H9 (cell line): Measurements from ENCODE around the gene PCDHA1. TPM values are rescaled to one million over a fixed set of nuclear protein-coding genes. Genes with fewer than 3 reads are reported as not detected.

Source experiments
- DNase-seq: peaks from one replicate; pipeline ENCODE4 v3.0.0-alpha.2; 2017
- H2AFZ ChIP-seq: one replicate; pipeline ENCODE4 v1.6.1; 2013; ENCODE audit warnings: mild to moderate bottlenecking, low read length, control low read depth, moderate library complexity
- H2AK5ac ChIP-seq: 2 replicates; pipeline ENCODE4 v1.6.1; 2013; ENCODE audit warnings: low read length, control low read depth, mixed read lengths; ENCODE audit not compliant: insufficient read length
- H2BK120ac ChIP-seq: one replicate; pipeline ENCODE4 v1.6.1; 2013; ENCODE audit warnings: low read depth, mild to moderate bottlenecking, low read length, control low read depth, inconsistent platforms; ENCODE audit not compliant: poor library complexity, severe bottlenecking
- H2BK12ac ChIP-seq: 2 replicates; pipeline ENCODE4 v1.6.1; 2013; ENCODE audit warnings: low read length, control low read depth, mixed read lengths, low read depth; ENCODE audit not compliant: insufficient read length
- H2BK15ac ChIP-seq: 2 replicates; pipeline ENCODE4 v1.6.1; 2013; ENCODE audit warnings: low read depth, low read length, control low read depth
- H2BK20ac ChIP-seq: one replicate; pipeline ENCODE4 v1.6.1; 2013; ENCODE audit warnings: low read depth, mild to moderate bottlenecking, low read length, control low read depth, inconsistent platforms; ENCODE audit not compliant: poor library complexity, severe bottlenecking
- H2BK5ac ChIP-seq: 2 replicates; pipeline ENCODE4 v1.6.1; 2013; ENCODE audit warnings: low read length, control low read depth, mixed read lengths; ENCODE audit not compliant: insufficient read length
- H3K14ac ChIP-seq: 2 replicates; pipeline ENCODE4 v1.6.1; 2013; ENCODE audit warnings: low read length, control low read depth; ENCODE audit not compliant: insufficient read depth
- H3K18ac ChIP-seq: 2 replicates; pipeline ENCODE4 v1.6.1; 2013; ENCODE audit warnings: low read depth, mild to moderate bottlenecking, mixed read lengths, low read length, control low read depth; ENCODE audit not compliant: insufficient read length
- H3K23ac ChIP-seq: 2 replicates; pipeline ENCODE4 v1.6.1; 2013; ENCODE audit warnings: low read length, control low read depth, mixed read lengths, low read depth; ENCODE audit not compliant: insufficient read length
- H3K23me2 ChIP-seq: 2 replicates; pipeline ENCODE4 v1.6.1; 2013; ENCODE audit warnings: low read depth, mild to moderate bottlenecking, mixed read lengths, low read length, control low read depth; ENCODE audit not compliant: insufficient read length, poor library complexity, severe bottlenecking
- H3K27ac ChIP-seq: 2 replicates; pipeline ENCODE4 v1.5.1; 2013; ENCODE audit warnings: low read length, control low read depth, mixed read lengths, low read depth; ENCODE audit not compliant: insufficient read length
- H3K27me3 ChIP-seq: 2 replicates; pipeline ENCODE4 v1.6.1; 2013; ENCODE audit warnings: low read length, control low read depth, inconsistent platforms; ENCODE audit not compliant: insufficient read depth
- H3K4ac ChIP-seq: 2 replicates; pipeline ENCODE4 v1.6.1; 2013; ENCODE audit warnings: low read depth, mild to moderate bottlenecking, control low read depth, inconsistent platforms, low read length, moderate library complexity
- H3K4me1 ChIP-seq: 2 replicates; pipeline ENCODE4 v1.6.1; 2013; ENCODE audit warnings: low read length, control low read depth, inconsistent platforms; ENCODE audit not compliant: insufficient read depth
- H3K4me2 ChIP-seq: 2 replicates; pipeline ENCODE4 v1.6.1; 2013; ENCODE audit warnings: low read length, control low read depth, mixed read lengths; ENCODE audit not compliant: insufficient read length, insufficient read depth
- H3K56ac ChIP-seq: 2 replicates; pipeline ENCODE4 v1.6.1; 2013; ENCODE audit warnings: low read depth, mild to moderate bottlenecking, mixed read lengths, low read length, control low read depth; ENCODE audit not compliant: insufficient read length
- H3K79me1 ChIP-seq: 2 replicates; pipeline ENCODE4 v1.6.1; 2013; ENCODE audit warnings: low read depth, mild to moderate bottlenecking, moderate library complexity, low read length, control low read depth, inconsistent platforms; ENCODE audit not compliant: insufficient read depth, poor library complexity, severe bottlenecking
- H3K79me2 ChIP-seq: 2 replicates; pipeline ENCODE4 v1.6.1; 2013; ENCODE audit warnings: low read length, control low read depth, inconsistent platforms; ENCODE audit not compliant: insufficient read depth
- H3K9ac ChIP-seq: 2 replicates; pipeline ENCODE4 v1.6.1; 2013; ENCODE audit warnings: low read length, control low read depth, mixed read lengths; ENCODE audit not compliant: insufficient read length; ENCODE audit errors: extremely low read depth
- H3K9me3 ChIP-seq: one replicate; pipeline ENCODE4 v1.6.1; 2013; ENCODE audit warnings: low read depth, low read length, inconsistent platforms; ENCODE audit not compliant: control insufficient read depth
- H3T11ph ChIP-seq: one replicate; pipeline ENCODE4 v1.6.1; 2013; ENCODE audit warnings: mild to moderate bottlenecking, low read length, control low read depth, inconsistent platforms
- H4K20me1 ChIP-seq: one replicate; pipeline ENCODE4 v1.6.1; 2013; ENCODE audit not compliant: control insufficient read depth, insufficient read length, insufficient read depth
- H4K5ac ChIP-seq: 2 replicates; pipeline ENCODE4 v1.6.1; 2013; ENCODE audit warnings: low read depth, mild to moderate bottlenecking, mixed read lengths, low read length, control low read depth; ENCODE audit not compliant: insufficient read length
- H4K8ac ChIP-seq: replicated peaks from 2 replicates; pipeline ENCODE4 v1.6.1; 2013; ENCODE audit warnings: low read length, control low read depth, mixed read lengths, low read depth; ENCODE audit not compliant: insufficient read length
- H4K91ac ChIP-seq: 2 replicates; pipeline ENCODE4 v1.6.1; 2013; ENCODE audit warnings: low read depth, mild to moderate bottlenecking, moderate library complexity, mixed read lengths, low read length, control low read depth; ENCODE audit not compliant: insufficient read length
- H3K27ac Mint-ChIP-seq, 3 experiments: 2 replicates in 2 of 3; 3 replicates in 1 of 3; pipeline ENCODE4 v1.8.0; 2020 to 2021; ENCODE audit warnings: mixed read lengths in 3 of 3, mild to moderate bottlenecking in 1 of 3, moderate library complexity in 1 of 3
- H3K27me3 Mint-ChIP-seq: 2 replicates; pipeline ENCODE4 v1.8.0; 2021; ENCODE audit warnings: low read depth, mild to moderate bottlenecking, moderate library complexity, mixed read lengths
- H3K36me3 Mint-ChIP-seq, 3 experiments: 2 replicates in 2 of 3; 3 replicates in 1 of 3; pipeline ENCODE4 v1.8.0; 2020 to 2021; ENCODE audit warnings: low read depth in 3 of 3, mixed read lengths in 3 of 3; ENCODE audit not compliant: insufficient read depth in 1 of 3
- H3K4me1 Mint-ChIP-seq, 2 experiments: 2 replicates each; pipeline ENCODE4 v1.8.0; 2020; ENCODE audit warnings: mixed read lengths in 2 of 2
- H3K4me3 Mint-ChIP-seq, 2 experiments: 2 replicates in 1 of 2; 3 replicates in 1 of 2; pipeline ENCODE4 v1.8.0; 2020 to 2021; ENCODE audit warnings: mild to moderate bottlenecking in 2 of 2, mixed read lengths in 2 of 2, moderate library complexity in 1 of 2
- H3K9me3 Mint-ChIP-seq, 2 experiments: 2 replicates in 1 of 2; 3 replicates in 1 of 2; pipeline ENCODE4 v1.8.0; 2020; ENCODE audit warnings: mild to moderate bottlenecking in 2 of 2, mixed read lengths in 2 of 2, moderate library complexity in 1 of 2
- WGBS: extraction: QIAGEN DNeasy Blood & Tissue Kit; methylation state at CpG from one replicate; pipeline ENCODE4 v1.1.7; 2013; ENCODE audit warnings: missing lambda C conversion rate, low lambda C conversion rate, mixed read lengths; ENCODE audit not compliant: insufficient read length; ENCODE audit errors: extremely low coverage; 5-methylcytosine and 5-hydroxymethylcytosine counted together
- total RNA-seq: library from RNA; stranded (reverse); gene quantifications from 2 replicates; pipeline ENCODE4 v1.2.1, GENCODE V29; 2021
- TF ChIP-seq, protein P1 (sequence below): fragments of 200-600 bp; sonication (generic); conservative IDR thresholded peaks from 3 replicates; pipeline ENCODE4 v1.8.0; 2021; ENCODE audit warnings: antibody characterized with exemption, mild to moderate bottlenecking

Gene PCDHA1
- total RNA-seq, 1 experiment from 2014 or later = 0.61 TPM

DNA sequence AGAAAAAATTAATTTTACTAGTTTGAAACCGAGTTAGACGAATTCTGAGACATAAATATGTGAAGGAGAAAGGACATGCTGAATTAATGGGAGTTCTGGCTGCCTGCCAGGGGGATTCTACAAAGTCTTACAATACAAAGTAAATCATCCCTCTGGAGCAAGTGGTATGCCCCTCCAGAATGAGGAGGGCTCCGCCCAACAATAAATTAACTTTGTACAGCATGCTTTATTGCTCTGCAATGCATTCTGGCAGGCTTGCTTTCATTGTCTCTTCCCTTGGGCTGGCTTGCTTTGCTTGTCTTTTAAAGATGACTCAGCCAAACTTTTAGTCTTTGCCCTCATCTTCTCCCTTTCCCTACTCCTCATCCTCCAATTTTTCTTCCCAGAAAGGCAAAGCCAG is 253.6 kb downstream of the PCDHA1 start:
- Histone ChIP-seq H3K9ac (peak overlapping the region; percentile 50), H4K8ac (no peak overlapping the region), H3K14ac (no peak overlapping the region), H3K9me3 (no peaks in the 10 kb centered on the region), H2BK5ac (no peak overlapping the region), H3K79me2 (no peaks in the 10 kb centered on the region), H3K23ac (no peak overlapping the region), H4K5ac (no peak overlapping the region), H3K27ac (no peak overlapping the region), H2BK15ac (no peak overlapping the region), H3K79me1 (no peaks in the 10 kb centered on the region), H3K18ac (no peak overlapping the region), H3K56ac (no peak overlapping the region), H4K20me1 (no peaks in the 10 kb centered on the region), H3T11ph (no peak overlapping the region), H2AFZ (no peak overlapping the region), H4K91ac (no peak overlapping the region), H2BK20ac (no peak overlapping the region), H3K4me2 (peak overlapping the region; percentile 96), H3K4ac (no peak overlapping the region), H3K23me2 (peaks cover 15% of the 10 kb centered on the region), H2BK12ac (no peak overlapping the region), H3K27me3 (no peaks in the 10 kb centered on the region), H2BK120ac (no peak overlapping the region), H2AK5ac (no peak overlapping the region), H3K4me1 (peaks cover 2% of the 10 kb centered on the region; the same call in 1 of the 2 replicates)
- WGBS = no CpG with 5 or more reads among the region's 3 CpGs
- no peaks in the 10 kb centered on the region for H3K9me3 Mint-ChIP-seq
- no peak for DNase-seq
- peaks cover 7% of the 10 kb centered on the region for H3K27me3 Mint-ChIP-seq
- H3K4me1 Mint-ChIP-seq = peaks cover 5 to 17% of the 10 kb centered on the region in 2 experiments
- no peak overlapping the region for H3K4me3 Mint-ChIP-seq
- no peak overlapping the region for H3K27ac Mint-ChIP-seq
- H3K36me3 Mint-ChIP-seq = no peaks in the 10 kb centered on the region
- TF ChIP-seq, protein P1, sequence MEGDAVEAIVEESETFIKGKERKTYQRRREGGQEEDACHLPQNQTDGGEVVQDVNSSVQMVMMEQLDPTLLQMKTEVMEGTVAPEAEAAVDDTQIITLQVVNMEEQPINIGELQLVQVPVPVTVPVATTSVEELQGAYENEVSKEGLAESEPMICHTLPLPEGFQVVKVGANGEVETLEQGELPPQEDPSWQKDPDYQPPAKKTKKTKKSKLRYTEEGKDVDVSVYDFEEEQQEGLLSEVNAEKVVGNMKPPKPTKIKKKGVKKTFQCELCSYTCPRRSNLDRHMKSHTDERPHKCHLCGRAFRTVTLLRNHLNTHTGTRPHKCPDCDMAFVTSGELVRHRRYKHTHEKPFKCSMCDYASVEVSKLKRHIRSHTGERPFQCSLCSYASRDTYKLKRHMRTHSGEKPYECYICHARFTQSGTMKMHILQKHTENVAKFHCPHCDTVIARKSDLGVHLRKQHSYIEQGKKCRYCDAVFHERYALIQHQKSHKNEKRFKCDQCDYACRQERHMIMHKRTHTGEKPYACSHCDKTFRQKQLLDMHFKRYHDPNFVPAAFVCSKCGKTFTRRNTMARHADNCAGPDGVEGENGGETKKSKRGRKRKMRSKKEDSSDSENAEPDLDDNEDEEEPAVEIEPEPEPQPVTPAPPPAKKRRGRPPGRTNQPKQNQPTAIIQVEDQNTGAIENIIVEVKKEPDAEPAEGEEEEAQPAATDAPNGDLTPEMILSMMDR = no peak
